GM12878 (cell line): ENCODE results near the gene KCNAB3. TPM values are rescaled to one million over a fixed set of nuclear protein-coding genes. Genes with fewer than 3 reads are reported as not detected.

Source experiments
- ATAC-seq: fragments of 200-7000 bp; cut with Tn5 transposase; 3 replicates; pipeline ENCODE4 v1.9.1; 2020; ENCODE audit warnings: mild to moderate bottlenecking, moderate library complexity
- BruUV-seq: library from RNA; stranded (reverse); fragments of 400-500 nt; replicated peaks from 2 replicates; lab custom pipeline; 2021; lab: Mats Ljungman, UMichigan
- CTCF ChIA-PET: fragments of 300-600 bp; sonication (Branson Sonifier 250); formaldehyde crosslinking; extraction: SDS; loops from one replicate; lab custom pipeline; 2021; ENCODE audit warnings: inconsistent platforms; lab: Yijun Ruan, JAX
- POLR2A ChIA-PET: fragments of 350-600 bp; formaldehyde crosslinking; extraction: SDS; loops from one replicate; lab custom pipeline; 2021; ENCODE audit warnings: inconsistent platforms; lab: Charles Lee
- RAD21 ChIA-PET: fragments of 300-600 bp; sonication (Branson Sonifier 250); formaldehyde crosslinking; loops from one replicate; lab custom pipeline; 2023; ENCODE audit warnings: antibody characterized with exemption; ENCODE audit not compliant: unreplicated experiment; lab: Charles Lee
- SMC1A ChIA-PET: fragments of 300-600 bp; sonication (Branson Sonifier 250); formaldehyde crosslinking; loops from one replicate; lab custom pipeline; 2023; ENCODE audit not compliant: unreplicated experiment, uncharacterized antibody; lab: Charles Lee
- DNase-seq: peaks from one replicate; pipeline ENCODE4 v3.0.0-alpha.2; 2011; ENCODE audit warnings: low read depth, low spot score
- FAIRE-seq: peaks from 3 replicates; lab custom pipeline; 2011; peaks lifted over from hg19 to GRCh38; lab: Jason Lieb, UNC
- H2AFZ ChIP-seq: 2 replicates; pipeline ENCODE4 v1.6.0; 2011; ENCODE audit warnings: low read depth, low read length, control low read depth; ENCODE audit not compliant: control insufficient read depth
- H3K27ac ChIP-seq: 2 replicates; pipeline ENCODE4 v1.5.1; 2011; ENCODE audit warnings: control low read depth; ENCODE audit not compliant: control insufficient read depth, insufficient read depth
- H3K27me3 ChIP-seq, 2 experiments: replicated peaks in 1 of 2; 2 replicates each; pipeline versions ENCODE4 v1.6.0 to v1.6.1; 2011; ENCODE audit warnings: low read length in 1 of 2; ENCODE audit not compliant: control insufficient read depth in 2 of 2, insufficient read depth in 2 of 2
- H3K36me3 ChIP-seq, 2 experiments: 2 replicates each; pipeline ENCODE4 v1.5.1; 2011; ENCODE audit warnings: low read length in 1 of 2; ENCODE audit not compliant: control insufficient read depth in 2 of 2, insufficient read depth in 2 of 2
- H3K4me1 ChIP-seq: 2 replicates; pipeline ENCODE4 v1.6.1; 2011; ENCODE audit warnings: mild to moderate bottlenecking, low read length, moderate library complexity, mixed read lengths; ENCODE audit not compliant: control insufficient read depth, insufficient read depth
- H3K4me2 ChIP-seq: 2 replicates; pipeline ENCODE4 v1.6.0; 2011; ENCODE audit warnings: control low read depth; ENCODE audit not compliant: control insufficient read depth, insufficient read depth
- H3K4me3 ChIP-seq: fragments of 200-600 bp; sonication (generic); 2 replicates; pipeline ENCODE4 v1.5.1; 2016
- H3K79me2 ChIP-seq: 2 replicates; pipeline ENCODE4 v1.6.0; 2011; ENCODE audit warnings: low read length; ENCODE audit not compliant: control insufficient read depth, insufficient read depth
- H3K9ac ChIP-seq: 2 replicates; pipeline ENCODE4 v1.8.0; 2011; ENCODE audit warnings: low read length, control low read depth, mixed read lengths; ENCODE audit not compliant: control insufficient read depth, insufficient read depth
- H3K9me3 ChIP-seq: replicated peaks from 3 replicates; pipeline ENCODE4 v1.5.1; 2011; ENCODE audit warnings: mild to moderate bottlenecking, low read length; ENCODE audit not compliant: control insufficient read depth, insufficient read depth
- H4K20me1 ChIP-seq: 2 replicates; pipeline ENCODE4 v1.6.0; 2011; ENCODE audit not compliant: control insufficient read depth, insufficient read depth
- CBX3 ChIP-seq: fragments of 200-600 bp; sonication (generic); IDR thresholded peaks from 2 replicates; pipeline ENCODE4 v1.6.1; 2016; ENCODE audit warnings: low read depth, borderline replicate concordance
- CEBPB ChIP-seq, 2 experiments: fragments of 150-350 bp in 1 of 2; IDR thresholded peaks; 2 replicates each; pipeline ENCODE4 v1.6.1; 2012 to 2014; ENCODE audit warnings: low read depth in 2 of 2, low read length in 2 of 2, borderline replicate concordance in 1 of 2, inconsistent platforms in 1 of 2
- CEBPZ ChIP-seq: fragments of 150-350 bp; IDR thresholded peaks from 2 replicates; pipeline ENCODE4 v1.6.1; 2016; ENCODE audit warnings: low read depth, low read length
- CHD2 ChIP-seq: IDR thresholded peaks from 2 replicates; pipeline ENCODE4 v1.6.1; 2011; ENCODE audit warnings: low read depth, low read length, improper control_type of control experiment, borderline replicate concordance
- EP300 ChIP-seq, 2 experiments: fragments of 150-350 bp in 1 of 2; IDR thresholded peaks; 2 replicates each; pipeline ENCODE4 v1.6.1; 2011 to 2012; ENCODE audit warnings: low read depth in 2 of 2, low read length in 2 of 2, borderline replicate concordance in 1 of 2, improper control_type of control experiment in 1 of 2, inconsistent platforms in 1 of 2; ENCODE audit not compliant: control insufficient read depth in 1 of 2
- EZH2 ChIP-seq: IDR thresholded peaks from 2 replicates; pipeline ENCODE4 v1.6.1; 2012; ENCODE audit warnings: low read depth, mild to moderate bottlenecking, control low read depth, inconsistent platforms, low read length, borderline replicate concordance; ENCODE audit not compliant: control insufficient read depth
- MEF2B ChIP-seq: fragments of 450-650 bp; IDR thresholded peaks from 2 replicates; pipeline ENCODE4 v1.6.1; 2018; ENCODE audit warnings: mild to moderate bottlenecking, moderate library complexity; ENCODE audit not compliant: partially characterized antibody, poor library complexity, severe bottlenecking
- MYC ChIP-seq: IDR thresholded peaks from 2 replicates; pipeline ENCODE4 v1.6.1; 2011; ENCODE audit warnings: mild to moderate bottlenecking, low read length, moderate library complexity, inconsistent platforms; ENCODE audit not compliant: insufficient read depth, insufficient replicate concordance, insufficient read length, severe bottlenecking
- NR2C2 ChIP-seq: IDR thresholded peaks from 2 replicates; pipeline ENCODE4 v1.6.1; 2011; ENCODE audit warnings: borderline replicate concordance, low read depth; ENCODE audit not compliant: control insufficient read depth, insufficient read length
- RCOR1 ChIP-seq: conservative IDR thresholded peaks from 2 replicates; pipeline ENCODE4 v1.6.1; 2012; ENCODE audit warnings: low read depth, low read length, improper control_type of control experiment
- SMAD1 ChIP-seq: fragments of 450-650 bp; IDR thresholded peaks from 2 replicates; pipeline ENCODE4 v1.6.1; 2018; ENCODE audit warnings: mild to moderate bottlenecking, low read depth; ENCODE audit not compliant: partially characterized antibody
- SMC3 ChIP-seq: IDR thresholded peaks from 2 replicates; pipeline ENCODE4 v1.6.1; 2011; ENCODE audit warnings: low read length, improper control_type of control experiment, borderline replicate concordance
- SP1 ChIP-seq: IDR thresholded peaks from one replicate; pipeline ENCODE4 v1.6.1; 2011; ENCODE audit warnings: low read depth, low read length
- STAT3 ChIP-seq: IDR thresholded peaks from 2 replicates; pipeline ENCODE4 v1.6.1; 2011; ENCODE audit warnings: low read depth, low read length, improper control_type of control experiment
- YBX1 ChIP-seq: fragments of 450-650 bp; IDR thresholded peaks from 2 replicates; pipeline ENCODE4 v1.6.1; 2016; ENCODE audit warnings: antibody characterized with exemption
- ZNF207 ChIP-seq: fragments of 450-650 bp; IDR thresholded peaks from 2 replicates; pipeline ENCODE4 v1.6.1; 2014; ENCODE audit warnings: antibody characterized with exemption, mild to moderate bottlenecking, borderline replicate concordance
- WGBS: methylation state at CpG from one replicate; pipeline ENCODE4 v1.1.6; 2016; ENCODE audit warnings: low lambda C conversion rate; ENCODE audit not compliant: insufficient replicate concordance, insufficient coverage; ENCODE audit errors: missing lambda C conversion rate; 5-methylcytosine and 5-hydroxymethylcytosine counted together
- in situ Hi-C: fragments of 300-500 bp; cut with MboI; formaldehyde crosslinking; loops from 9 replicates; pipeline ENCODE4 v1.14.3; 2018; ENCODE audit warnings: mixed read lengths
- intact Hi-C: fragments of 100-400 bp; cut with micrococcal nuclease; formaldehyde crosslinking; loops from one replicate; pipeline ENCODE4 v1.14.2; 2022; ENCODE audit not compliant: unreplicated experiment
- polyA plus RNA-seq, 11 experiments: library from polyadenylated mRNA; depleted of rRNA in 4 of 11; unstranded in 6 of 11; stranded (reverse) in 5 of 11; fragments of >200 nt; fragmentation: Nextera tagmentation in 4 of 11; fragmentation: Illumina TruSeq in 1 of 11; extraction: Ambion mirVana in 4 of 11; extraction: Trizol in 1 of 11; gene quantifications; 1 replicate in 1 of 11; 2 replicates in 10 of 11; pipeline versions ENCODE4 v1.2.1 to v1.2.3, GENCODE V29; 2011 to 2016; ENCODE audit warnings: inconsistent platforms in 2 of 11, missing spikeins in 2 of 11, low read depth in 1 of 11
- total RNA-seq, 4 experiments: library from RNA; depleted of rRNA in 3 of 4; stranded (reverse); fragments of >200 nt in 3 of 4; fragmentation: Illumina TruSeq in 1 of 4; extraction: Trizol in 1 of 4; gene quantifications; 2 replicates each; pipeline versions ENCODE4 v1.2.1 to v1.2.3, GENCODE V29; 2013 to 2021
- TF ChIP-seq, protein P1 (sequence below): fragments of 450-650 bp; IDR thresholded peaks from 2 replicates; pipeline ENCODE4 v1.6.1; 2014; ENCODE audit warnings: mild to moderate bottlenecking

KCNAB3 gene
- total and polyA plus RNA-seq, 10 of the 15 experiments (the other 5 are each of a cell fraction or from before 2014, with no cell fraction given) = 0.22 to 7.9 (median 1.8) TPM

- TSS peak; percentile 54 for BruUV-seq
- intact Hi-C loops = no loop called here
- no peaks in the 10 kb centered on the region for H3K79me2 ChIP-seq
- no peak overlapping the region for H3K27ac ChIP-seq
- RAD21 ChIA-PET = no interaction called here
- in situ Hi-C loops = no loop called here
- CTCF ChIA-PET = interaction anchor here (3.3 kb wide), 1 partner anchor 40 kb away, joined by 19 read pairs; no protein-coding TSS in a partner anchor
- DNase-seq (no peak), ATAC-seq (no peak)
- H3K9ac ChIP-seq = no peak overlapping the region
- POLR2A ChIA-PET = interaction anchor here (0.6 kb wide), 1 partner anchor 28 kb away, joined by 5 read pairs; no protein-coding TSS in a partner anchor
- no peak overlapping the region for H3K4me3 ChIP-seq
- H3K4me1 ChIP-seq = no peaks in the 10 kb centered on the region
- H2AFZ ChIP-seq = no peak overlapping the region
- TF ChIP-seq MEF2B (no peak), CBX3 (no peak), MYC (no peak), EP300 (IDR thresholded peaks at IDR 0.05; ENCODE audit: borderline replicate concordance in 1 of 2, control insufficient read depth in 1 of 2, low read depth in 2 of 2, low read length in 2 of 2) (no peak), SMAD1 (no peak), CEBPZ (no peak), SMC3 (no peak), RCOR1 (no peak), ZNF207 (no peak), SP1 (no peak), STAT3 (no peak), CHD2 (no peak), YBX1 (no peak), EZH2 (no peak), NR2C2 (no peak), CEBPB (IDR thresholded peaks at IDR 0.05; ENCODE audit: borderline replicate concordance in 1 of 2, low read depth in 2 of 2, low read length in 2 of 2) (no peak)
- TF ChIP-seq, protein P1, sequence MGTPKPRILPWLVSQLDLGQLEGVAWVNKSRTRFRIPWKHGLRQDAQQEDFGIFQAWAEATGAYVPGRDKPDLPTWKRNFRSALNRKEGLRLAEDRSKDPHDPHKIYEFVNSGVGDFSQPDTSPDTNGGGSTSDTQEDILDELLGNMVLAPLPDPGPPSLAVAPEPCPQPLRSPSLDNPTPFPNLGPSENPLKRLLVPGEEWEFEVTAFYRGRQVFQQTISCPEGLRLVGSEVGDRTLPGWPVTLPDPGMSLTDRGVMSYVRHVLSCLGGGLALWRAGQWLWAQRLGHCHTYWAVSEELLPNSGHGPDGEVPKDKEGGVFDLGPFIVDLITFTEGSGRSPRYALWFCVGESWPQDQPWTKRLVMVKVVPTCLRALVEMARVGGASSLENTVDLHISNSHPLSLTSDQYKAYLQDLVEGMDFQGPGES = no peak
- TF ChIP-seq, all 136 proteins: peak for 0
- H3K9me3 ChIP-seq = no peaks in the 10 kb centered on the region
- 76% methylated on average over 22 of the region's 22 CpGs for whole genome bisulfite sequencing
- no peaks in the 10 kb centered on the region for H3K27me3 ChIP-seq
- H3K36me3 ChIP-seq = peaks cover 40 to 44% of the 10 kb centered on the region in 2 experiments
- no peak overlapping the region for H3K4me2 ChIP-seq
- H4K20me1 ChIP-seq = no peaks in the 10 kb centered on the region
- SMC1A ChIA-PET = interaction anchor here (0.8 kb wide), 1 partner anchor 34 kb away, joined by 3 read pairs; no protein-coding TSS in a partner anchor
- no peak for FAIRE-seq
Measured at GRCh38 chr17:7903154-7904103, 26.2 kb downstream of the KCNAB3 start.
